HG03565 (cell line): ENCODE measurements around the gene IL1F10.

ENCODE experiments used
- ATAC-seq: cut with Tn5 transposase; IDR thresholded peaks from one replicate; pipeline ENCODE4 v1.9.1; 2021; ENCODE audit warnings: mild to moderate bottlenecking, moderate library complexity; ENCODE audit not compliant: unreplicated experiment

IL1F10 gene

DNA sequence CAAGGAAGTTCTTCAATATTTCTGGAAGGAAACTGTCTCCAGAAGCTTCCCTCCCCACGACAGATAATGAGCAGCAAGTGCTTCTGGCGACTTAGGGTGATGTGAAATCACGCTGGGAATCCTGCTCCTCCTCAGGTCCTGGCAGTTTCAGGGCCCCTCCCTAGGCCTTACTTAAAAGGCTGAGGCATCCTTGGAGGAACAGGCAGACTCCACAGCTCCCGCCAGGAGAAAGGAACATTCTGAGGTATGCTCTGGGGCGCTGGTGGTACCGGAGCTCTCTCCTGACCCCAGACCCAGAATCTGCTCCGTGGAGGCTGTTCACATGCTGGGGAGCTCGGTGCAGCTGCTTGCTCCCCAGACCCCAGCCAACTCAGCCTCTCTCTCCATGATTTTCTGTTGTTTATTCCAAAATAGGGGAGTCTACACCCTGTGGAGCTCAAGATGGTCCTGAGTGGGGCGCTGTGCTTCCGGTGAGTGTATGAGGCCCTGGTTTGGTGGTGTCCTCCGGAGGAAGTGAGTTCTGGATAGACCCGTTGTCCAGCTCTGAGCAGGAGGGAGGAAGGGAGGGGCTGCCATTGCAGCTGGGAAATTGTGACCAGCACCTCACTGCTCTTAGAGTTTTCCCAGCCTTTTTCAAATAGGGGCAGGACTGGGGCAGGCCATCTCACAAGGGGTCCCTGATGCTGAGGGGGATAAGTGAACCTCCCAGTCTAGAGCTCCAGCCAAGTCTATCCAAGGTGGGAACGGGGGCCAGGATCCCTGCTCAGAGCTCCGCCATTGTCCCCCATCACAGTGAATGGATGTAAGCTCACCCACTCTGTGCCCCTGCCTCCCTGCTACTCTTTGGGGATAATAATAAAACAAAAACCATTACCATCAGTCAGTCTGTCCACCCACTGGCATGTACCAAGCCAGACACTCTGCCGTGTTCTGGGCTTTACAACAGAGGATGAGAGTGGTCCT, 8.5 kb upstream of the IL1F10 start, which contains the start of gene IL36RN:
IL36RN (plus strand) TSS at position 201 of the 963 bp plus-strand sequence; CDS start at position 442, 241 bp downstream.
- no peak for ATAC-seq

DNA sequence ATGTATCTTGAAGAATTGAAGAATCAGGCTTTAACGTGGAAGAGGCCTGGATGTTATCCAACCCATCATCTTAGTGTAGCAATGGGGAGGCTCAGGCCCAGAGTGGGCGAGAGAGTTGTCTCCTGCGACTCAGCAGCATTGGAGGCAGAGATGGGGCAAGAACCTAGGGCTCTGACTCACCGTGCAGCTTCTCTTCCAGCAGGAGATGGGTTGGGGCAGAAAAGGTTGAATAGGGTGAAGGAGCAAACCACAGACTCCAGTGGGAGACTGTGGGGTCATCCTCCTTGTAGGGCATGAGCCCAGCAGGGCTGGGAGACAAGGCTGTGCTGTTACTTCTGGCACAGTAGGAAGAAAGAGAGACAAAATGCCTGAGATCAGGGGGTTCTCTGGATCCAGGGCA, 7.4 kb upstream of the IL1F10 start:
- no peak for ATAC-seq

DNA sequence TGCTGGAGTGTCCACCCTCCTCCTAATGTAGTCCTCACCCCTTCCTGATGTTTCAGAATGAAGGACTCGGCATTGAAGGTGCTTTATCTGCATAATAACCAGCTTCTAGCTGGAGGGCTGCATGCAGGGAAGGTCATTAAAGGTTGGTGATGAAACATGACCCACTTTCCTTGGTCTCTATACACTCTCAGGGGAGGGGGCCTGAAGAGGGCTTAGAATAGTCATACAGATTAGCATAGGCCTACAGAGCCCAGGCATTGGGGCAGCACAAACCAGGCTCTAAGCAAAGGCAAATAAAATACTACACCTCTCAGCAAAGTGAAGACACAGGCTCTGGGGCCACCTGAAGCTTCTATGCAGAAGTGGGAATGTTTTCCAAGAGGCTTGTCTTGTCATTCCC, 7.0 kb upstream of the IL1F10 start:
- no peak for ATAC-seq

DNA sequence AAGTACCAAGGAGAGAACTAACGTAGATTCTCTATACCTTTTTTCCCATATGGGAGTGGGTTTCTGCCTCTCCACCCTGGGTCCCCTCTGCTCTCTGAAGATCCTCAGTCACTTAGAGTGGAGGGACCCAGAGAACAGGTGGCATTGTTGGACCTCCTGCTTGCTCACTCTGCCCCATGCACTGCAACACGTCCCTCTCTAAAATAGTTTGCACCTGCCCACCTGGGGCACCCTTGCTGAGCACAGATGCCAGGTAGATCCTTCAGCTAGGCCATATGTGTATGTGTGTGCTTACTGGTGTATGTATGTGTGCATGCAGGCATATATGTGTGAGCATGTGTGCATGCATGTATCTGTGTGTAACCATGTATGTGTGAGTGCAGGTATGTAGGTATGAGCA, 6.5 kb upstream of the IL1F10 start:
- ATAC-seq = no peak

DNA sequence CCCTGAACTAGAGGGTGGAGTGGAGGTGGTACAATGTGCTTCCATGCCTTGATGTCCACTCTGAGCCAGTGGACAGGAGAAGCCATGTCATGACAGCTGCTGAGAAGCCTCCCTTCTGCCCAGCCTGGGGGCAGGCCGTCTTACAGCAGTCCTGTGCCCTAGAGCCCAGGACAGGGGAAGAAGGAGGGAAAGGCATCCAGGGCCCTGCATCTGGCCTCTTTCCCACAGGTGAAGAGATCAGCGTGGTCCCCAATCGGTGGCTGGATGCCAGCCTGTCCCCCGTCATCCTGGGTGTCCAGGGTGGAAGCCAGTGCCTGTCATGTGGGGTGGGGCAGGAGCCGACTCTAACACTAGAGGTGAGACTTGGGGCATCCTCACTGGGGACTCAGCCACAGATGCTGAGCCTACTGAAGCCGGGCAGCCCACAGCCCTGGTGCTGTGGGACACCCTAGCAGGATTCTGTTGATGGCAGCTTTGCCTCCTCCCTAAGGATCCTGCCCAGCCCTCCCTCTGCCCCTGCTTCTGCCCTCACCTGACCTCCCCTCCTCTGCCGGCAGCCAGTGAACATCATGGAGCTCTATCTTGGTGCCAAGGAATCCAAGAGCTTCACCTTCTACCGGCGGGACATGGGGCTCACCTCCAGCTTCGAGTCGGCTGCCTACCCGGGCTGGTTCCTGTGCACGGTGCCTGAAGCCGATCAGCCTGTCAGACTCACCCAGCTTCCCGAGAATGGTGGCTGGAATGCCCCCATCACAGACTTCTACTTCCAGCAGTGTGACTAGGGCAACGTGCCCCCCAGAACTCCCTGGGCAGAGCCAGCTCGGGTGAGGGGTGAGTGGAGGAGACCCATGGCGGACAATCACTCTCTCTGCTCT, 5.6 kb upstream of the IL1F10 start:
- ATAC-seq = no peak

DNA sequence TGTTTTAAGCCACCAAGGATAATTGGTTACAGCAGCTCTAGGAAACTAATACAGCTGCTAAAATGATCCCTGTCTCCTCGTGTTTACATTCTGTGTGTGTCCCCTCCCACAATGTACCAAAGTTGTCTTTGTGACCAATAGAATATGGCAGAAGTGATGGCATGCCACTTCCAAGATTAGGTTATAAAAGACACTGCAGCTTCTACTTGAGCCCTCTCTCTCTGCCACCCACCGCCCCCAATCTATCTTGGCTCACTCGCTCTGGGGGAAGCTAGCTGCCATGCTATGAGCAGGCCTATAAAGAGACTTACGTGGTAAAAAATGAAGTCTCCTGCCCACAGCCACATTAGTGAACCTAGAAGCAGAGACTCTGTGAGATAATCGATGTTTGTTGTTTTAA, 3.5 kb upstream of the IL1F10 start:
- no peak for ATAC-seq

DNA sequence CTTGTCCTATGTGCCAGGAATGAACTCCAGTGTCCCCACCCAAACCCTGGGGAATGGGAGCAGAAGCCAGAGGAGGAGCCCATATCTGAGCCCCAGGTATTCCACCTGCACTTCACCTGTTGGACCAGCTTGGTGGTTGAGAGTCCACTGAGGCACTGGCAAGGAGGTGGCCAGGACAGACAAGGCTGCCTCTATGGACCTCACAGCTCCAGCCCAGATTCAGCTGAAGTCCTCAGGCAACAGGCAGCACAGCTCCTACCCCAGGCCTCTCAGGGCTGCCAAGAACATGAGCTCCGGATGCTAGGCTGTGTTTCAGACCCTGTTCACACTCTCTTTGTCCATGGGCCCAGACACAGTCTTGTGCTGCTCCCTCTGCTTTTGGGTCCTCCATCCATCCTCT, 2.9 kb upstream of the IL1F10 start:
- ATAC-seq = no peak

DNA sequence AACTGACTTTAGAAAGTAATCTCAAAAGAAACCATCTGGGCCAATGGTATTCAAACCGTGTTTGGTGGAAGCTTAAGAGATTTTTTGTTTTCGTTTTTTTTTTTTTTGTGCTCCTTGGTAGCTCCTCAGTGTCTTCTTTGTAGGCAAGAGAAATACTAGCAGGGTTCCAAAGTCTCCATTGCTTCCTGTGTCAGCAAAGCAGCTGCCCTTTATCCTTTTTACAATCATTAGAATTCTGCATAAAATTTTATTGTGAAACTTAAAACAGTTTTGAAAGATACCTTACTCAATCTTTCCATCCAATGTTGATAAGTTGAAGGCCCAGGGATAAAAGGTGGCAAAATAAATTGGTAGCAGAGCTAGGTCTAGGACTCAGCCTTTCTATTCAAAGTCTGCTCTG, 479 bp downstream of the IL1F10 start:
- ATAC-seq = no peak

DNA sequence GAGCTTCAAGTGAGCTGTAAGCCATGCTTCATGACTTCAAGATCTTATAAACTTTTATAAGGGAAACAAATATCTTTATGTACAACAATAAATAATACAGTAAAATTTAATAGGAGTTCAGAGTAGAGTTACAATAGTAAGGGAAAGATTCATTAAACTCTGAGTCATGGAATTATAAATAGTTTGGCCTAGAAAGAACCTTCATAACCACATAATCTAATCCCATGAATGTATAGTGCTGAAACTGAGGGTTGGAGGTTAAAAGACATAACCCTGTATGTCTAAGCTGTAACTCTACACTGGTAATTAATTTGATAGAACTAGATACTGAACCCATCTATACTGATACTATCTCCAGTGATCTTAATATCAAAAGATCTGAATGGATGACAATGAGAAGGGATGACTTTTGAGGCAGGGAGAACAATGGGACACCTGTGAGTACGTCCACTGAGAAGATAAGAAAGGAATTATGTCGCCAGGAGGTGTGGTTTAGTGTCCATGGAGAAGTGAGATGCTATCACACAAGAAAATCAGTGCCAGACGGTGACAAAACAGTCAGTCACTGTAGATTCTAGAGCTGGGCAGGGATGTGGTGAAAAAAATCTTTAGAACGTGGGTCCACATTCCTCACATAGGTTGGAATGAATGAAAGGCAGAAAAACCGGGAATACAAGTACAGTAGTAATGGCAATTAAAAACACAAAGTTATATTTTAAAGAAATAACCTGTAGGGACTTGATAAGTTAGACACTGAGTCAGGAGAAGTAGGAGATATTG, 1.1 kb downstream of the IL1F10 start:
- ATAC-seq = no peak

DNA sequence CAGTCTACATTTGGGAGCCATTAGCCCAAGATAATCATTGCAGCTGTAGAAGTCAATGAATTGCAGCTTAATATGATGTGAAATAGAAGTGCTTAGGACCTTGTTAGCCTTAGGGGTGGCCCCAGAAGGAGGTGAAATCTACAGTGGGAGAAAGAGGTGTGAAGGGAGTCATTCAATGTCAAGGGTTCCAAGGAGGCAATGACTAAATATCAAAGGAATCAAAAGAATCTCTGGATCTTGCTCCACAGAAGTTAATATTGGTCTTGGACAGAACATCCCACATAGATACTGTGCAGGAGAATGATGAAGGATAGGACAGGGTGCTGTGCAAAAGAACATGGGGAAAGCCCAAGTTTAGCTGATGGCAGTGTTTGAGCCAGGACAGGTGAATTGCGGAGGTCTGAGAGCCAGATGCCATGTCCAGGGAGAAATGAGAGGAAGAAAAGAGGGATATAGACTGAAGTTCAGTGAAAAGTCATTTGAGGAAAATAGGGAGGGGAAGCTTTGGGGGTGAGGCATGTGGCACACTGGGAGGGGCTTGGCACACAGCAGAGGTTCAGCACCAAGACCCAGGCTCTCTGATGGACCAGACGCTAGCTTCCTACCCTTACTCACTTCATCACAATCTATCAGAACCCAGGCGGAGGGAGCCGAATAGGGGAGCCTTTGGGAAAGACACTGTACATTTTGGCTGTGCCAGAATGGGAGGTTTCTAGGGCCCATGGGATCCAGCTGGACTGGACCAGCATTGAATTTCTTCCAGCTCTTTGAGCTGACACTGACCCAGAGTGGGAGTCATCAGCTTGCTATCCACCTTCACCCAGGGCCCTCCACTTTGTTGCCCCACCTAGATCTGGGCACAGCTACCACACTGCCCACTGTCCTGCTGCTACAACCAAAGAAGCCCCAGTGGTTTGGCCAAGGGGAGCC, 2.2 kb downstream of the IL1F10 start:
- no peak for ATAC-seq

DNA sequence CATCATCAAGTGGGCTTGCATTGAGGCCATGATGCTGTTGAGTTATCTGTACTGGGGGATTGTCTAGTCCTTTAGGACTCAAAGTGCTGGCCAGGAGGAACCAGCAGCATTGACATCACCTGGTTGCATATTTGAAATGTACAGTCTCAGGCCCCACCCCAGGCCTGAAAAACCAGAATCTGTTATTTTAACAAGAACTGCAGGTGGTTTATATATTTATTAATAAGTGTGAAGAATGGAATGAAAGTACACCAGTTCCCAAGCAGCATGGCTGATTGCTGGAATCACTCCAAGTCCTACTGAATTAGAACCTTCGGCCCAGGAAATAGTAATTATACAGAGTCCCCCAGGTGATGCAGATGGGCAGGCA, 2.8 kb downstream of the IL1F10 start:
- no peak for ATAC-seq

DNA sequence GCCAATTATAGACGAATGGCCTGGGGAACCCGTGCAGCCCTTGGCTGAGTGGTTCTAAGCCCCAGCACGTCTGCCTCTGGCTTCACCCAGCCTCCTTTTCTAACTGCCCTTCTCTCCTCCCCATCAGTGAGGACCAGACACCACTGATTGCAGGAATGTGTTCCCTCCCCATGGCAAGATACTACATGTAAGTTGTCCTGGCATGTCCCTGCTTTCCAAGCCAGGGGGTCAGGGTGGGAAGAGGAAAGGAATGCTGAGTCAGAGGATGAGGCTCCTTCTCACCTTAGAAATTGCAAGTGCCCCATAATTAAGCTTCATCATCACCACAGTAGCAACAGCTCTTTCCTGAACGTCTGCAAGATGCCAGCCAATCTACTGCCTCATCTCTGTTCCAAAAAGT, 4.8 kb downstream of the IL1F10 start:
- ATAC-seq = no peak

DNA sequence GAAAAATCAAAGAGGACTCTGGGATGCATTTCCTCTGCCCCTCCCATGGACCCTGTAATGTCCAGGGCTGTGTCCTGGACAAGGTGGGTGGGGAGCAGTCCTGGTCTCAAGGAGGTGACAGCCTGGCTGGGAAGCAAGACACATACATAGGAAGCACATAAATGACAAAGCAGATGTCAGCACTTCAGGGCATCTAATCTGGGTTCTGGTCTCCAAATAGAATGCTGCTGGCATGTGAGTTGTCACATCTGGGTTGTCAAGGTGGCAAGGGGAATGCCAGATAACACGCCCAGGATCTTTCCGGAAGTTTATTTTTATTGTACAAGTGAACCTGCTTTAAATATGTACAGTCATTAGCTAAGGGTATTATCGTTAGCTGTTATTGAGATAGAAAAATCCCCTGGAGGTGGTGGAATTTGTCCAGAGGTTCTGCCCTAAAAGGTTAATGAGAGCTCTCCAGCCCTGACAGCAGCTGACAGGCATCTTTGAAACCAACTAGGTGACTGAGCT, 5.6 kb downstream of the IL1F10 start:
- ATAC-seq = no peak

DNA sequence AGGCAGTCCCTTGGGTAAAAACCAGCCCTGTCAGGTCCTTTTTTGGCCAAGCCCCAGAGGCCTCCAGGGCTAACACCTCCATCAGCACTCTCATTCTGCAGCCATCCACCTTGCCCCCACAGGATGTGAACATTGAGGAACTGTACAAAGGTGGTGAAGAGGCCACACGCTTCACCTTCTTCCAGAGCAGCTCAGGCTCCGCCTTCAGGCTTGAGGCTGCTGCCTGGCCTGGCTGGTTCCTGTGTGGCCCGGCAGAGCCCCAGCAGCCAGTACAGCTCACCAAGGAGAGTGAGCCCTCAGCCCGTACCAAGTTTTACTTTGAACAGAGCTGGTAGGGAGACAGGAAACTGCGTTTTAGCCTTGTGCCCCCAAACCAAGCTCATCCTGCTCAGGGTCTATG, 7.3 kb downstream of the IL1F10 start:
- no peak for ATAC-seq

DNA sequence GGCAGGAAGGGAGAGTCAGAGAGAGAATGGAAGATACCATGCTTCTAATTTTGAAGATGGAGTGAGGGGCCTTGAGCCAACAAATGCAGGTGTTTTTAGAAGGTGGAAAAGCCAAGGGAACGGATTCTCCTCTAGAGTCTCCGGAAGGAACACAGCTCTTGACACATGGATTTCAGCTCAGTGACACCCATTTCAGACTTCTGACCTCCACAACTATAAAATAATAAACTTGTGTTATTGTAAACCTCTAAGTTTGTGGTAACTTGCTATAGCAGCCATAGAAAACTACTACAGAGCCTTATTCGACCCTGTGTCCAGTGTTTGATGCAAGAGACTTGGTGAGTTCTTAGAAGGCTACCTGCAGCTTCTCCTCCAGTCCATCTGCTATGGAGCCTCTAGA, 7.8 kb downstream of the IL1F10 start:
- no peak for ATAC-seq

DNA sequence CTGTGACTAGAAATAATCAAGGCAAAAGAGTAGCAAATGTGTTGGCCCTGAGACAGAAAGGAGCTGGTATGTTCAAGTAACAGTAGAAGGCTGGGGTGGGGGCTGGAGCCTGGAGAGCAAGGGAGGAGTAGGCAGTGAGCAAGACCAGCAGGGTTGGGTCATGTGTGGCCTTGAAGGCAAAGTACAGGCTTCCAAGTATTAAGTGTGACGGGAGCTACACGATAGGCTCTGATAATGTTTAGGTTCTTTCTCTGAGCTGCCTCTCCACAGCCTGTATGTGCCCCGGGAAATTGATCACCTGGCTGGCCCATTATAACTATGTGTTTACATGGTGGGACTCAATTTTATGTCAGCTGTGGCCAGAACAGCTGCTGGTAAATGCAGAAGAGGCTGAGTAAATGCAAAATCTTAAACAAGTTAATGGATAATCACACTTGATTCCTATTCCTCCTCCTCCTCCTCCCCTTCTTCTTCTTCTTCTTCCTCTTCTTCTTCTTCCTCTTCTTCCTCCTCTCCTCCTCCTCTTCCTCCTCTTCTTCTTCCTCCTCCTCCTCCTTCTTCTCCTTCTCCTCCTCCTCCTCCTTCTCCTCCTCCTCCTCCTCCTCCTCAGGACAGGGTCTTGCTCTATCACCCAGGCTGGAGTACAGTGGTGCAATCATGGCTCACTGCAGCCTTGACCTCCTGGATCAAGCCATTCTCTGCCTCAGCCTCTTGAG, 9.3 kb downstream of the IL1F10 start:
- ATAC-seq = no peak

DNA sequence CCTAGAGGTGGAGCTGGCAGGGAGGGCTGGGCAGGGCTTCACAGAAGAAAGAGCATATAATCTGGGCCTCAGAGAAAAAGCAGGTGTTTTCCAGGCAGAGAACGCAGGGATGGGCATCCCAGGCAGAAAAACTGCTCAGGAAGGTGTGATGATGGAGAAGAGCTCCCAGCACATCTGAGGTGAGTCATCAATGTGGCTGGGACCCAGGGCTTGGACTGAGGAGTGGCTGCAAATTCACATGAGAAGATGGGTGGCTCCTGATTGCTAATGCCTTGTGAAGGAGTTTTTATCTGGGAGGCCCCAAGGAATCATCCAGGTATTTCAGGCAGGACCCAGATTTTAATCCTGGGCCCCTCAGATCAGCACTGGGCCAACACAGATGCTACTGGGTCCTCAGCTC, 10.2 kb downstream of the IL1F10 start:
- ATAC-seq = no peak

DNA sequence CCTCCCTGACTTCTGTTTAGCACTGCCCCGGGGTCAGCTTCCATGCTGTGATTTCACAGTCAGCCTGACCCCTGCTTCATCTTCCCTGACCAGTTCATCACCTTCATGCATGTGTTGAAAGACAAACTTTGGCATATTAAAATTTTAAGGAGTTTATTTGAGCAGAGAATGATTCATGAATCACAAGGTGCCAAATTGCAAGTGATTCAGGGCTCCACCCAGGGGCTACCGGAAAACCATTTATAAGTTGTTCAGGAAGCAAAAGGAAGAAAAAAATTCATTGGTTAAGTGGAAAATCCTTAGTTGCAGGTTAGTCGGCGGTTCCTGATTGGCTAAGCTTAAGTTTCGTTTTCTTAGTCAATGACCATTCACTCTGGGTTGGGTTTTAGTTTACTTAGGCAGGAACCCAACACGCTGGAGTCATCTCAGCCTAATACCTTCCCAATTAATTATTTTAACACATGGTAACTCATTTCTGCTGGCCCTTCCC, 10.6 kb downstream of the IL1F10 start:
- ATAC-seq = no peak

DNA sequence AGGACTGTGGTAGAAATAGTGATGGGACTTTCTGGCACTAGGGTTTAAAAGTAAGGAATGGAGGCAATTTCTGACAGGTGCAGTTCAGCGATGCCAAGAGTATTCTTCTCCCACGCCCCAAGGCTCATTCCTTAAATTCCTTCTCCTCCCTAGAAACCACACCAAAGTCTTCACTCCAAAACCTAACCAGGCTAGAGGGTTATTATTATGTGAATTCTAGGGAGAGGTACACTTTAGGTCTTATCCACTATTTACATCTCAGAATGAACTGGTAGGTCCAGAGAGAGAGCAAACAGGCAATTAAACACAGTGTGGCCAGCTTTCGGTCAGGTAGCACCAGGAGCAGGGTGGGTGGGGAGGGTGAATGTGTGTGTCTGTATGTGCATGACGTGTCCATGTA, 11.4 kb downstream of the IL1F10 start:
- ATAC-seq = no peak
